ENCODE data around the gene FMNL2. TPM values are rescaled to one million over a fixed set of nuclear protein-coding genes. Genes with fewer than 3 reads are reported as not detected.
A peak's percentile ranks its signal among the peaks of the same experiment; 100 is the strongest.

The FMNL2 gene
- total RNA-seq, 4 donors from 2014 or later: 6.7 to 17.2 (median 11.5) TPM

- H3K27me3 ChIP-seq: no peaks in the 10 kb centered on the region
- intact Hi-C loops (cut with DNase I; ENCODE audit: low total_unique reads) (no loop called here), in situ Hi-C loops (cut with MboI; ENCODE audit: low sequenced_read_pairs in 4 of 4) (no loop called here)
Observed at GRCh38 chr2:152693033-152693432, 358.1 kb downstream of the FMNL2 start.

GRCh38 chr2:152694161-152694661 lies 359.2 kb downstream of the FMNL2 start:
- H3K4me3 ChIP-seq: peak overlapping the region; percentile 2 to 33 (median 19)
- no peaks in the 10 kb centered on the region for H3K27me3 ChIP-seq
- intact Hi-C loops (cut with DNase I; ENCODE audit: low total_unique reads): no loop called here
- in situ Hi-C loops (cut with MboI; ENCODE audit: low sequenced_read_pairs in 4 of 4): no loop called here
- TF ChIP-seq POLR2A (IDR thresholded peaks at IDR 0.05): no peak
- H3K4me1 ChIP-seq: peaks cover 0 to 3% of the 10 kb centered on the region in 2 donors
- peak overlapping the region; percentile 15 to 22 (median 19) for H3K27ac ChIP-seq
- no peaks in the 10 kb centered on the region for H3K9me3 ChIP-seq
- ATAC-seq: peak in 1 of 2 donors; percentile 30
- H3K36me3 ChIP-seq: peaks cover 0 to 22% of the 10 kb centered on the region in 2 donors
- no peak for DNase-seq

More at GRCh38 chr2:152693033-152693432, 358.1 kb downstream of the FMNL2 start:
- Histone ChIP-seq H3K4me3 (no peak overlapping the region), H3K9me3 (no peaks in the 10 kb centered on the region), H3K36me3 (peaks cover 0 to 22% of the 10 kb centered on the region in 2 donors), H3K4me1 (peaks cover 0 to 3% of the 10 kb centered on the region in 2 donors), H3K27ac (no peak overlapping the region)
- DNase-seq: no peak
- TF ChIP-seq, protein P1, sequence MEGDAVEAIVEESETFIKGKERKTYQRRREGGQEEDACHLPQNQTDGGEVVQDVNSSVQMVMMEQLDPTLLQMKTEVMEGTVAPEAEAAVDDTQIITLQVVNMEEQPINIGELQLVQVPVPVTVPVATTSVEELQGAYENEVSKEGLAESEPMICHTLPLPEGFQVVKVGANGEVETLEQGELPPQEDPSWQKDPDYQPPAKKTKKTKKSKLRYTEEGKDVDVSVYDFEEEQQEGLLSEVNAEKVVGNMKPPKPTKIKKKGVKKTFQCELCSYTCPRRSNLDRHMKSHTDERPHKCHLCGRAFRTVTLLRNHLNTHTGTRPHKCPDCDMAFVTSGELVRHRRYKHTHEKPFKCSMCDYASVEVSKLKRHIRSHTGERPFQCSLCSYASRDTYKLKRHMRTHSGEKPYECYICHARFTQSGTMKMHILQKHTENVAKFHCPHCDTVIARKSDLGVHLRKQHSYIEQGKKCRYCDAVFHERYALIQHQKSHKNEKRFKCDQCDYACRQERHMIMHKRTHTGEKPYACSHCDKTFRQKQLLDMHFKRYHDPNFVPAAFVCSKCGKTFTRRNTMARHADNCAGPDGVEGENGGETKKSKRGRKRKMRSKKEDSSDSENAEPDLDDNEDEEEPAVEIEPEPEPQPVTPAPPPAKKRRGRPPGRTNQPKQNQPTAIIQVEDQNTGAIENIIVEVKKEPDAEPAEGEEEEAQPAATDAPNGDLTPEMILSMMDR (IDR thresholded peaks at IDR 0.05 in 4 of 5, conservative IDR thresholded peaks at IDR 0.05 in 1 of 5): no peak
- no peak for TF ChIP-seq POLR2A (IDR thresholded peaks at IDR 0.05)
- no peak for ATAC-seq

DNA sequence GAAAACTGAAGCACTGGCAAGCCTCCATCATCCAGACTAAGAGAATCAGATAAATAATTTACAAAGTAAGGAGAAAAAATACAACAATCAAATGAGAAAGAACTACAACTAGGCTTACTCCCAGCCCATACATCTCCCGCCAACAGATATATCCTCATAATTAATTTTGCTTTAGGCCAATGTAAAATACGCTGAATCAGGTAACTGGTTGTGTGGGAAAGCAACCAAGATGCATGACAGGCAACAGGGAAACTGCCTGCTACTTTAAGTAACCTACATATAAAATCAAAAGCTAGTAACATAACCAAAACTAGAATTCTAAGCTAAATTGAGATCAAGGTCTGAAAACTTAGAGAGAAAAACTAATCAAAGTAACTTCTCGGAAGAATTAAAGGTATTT lies 360.8 kb downstream of the FMNL2 start:
- H3K9me3 ChIP-seq: no peaks in the 10 kb centered on the region
- no peak for ATAC-seq
- H3K36me3 ChIP-seq: peaks cover 0 to 22% of the 10 kb centered on the region in 2 donors
- intact Hi-C loops (cut with DNase I; ENCODE audit: low total_unique reads) (no loop called here), in situ Hi-C loops (cut with MboI; ENCODE audit: low sequenced_read_pairs in 4 of 4) (no loop called here)
- TF ChIP-seq, protein P1 (IDR thresholded peaks at IDR 0.05 in 4 of 5, conservative IDR thresholded peaks at IDR 0.05 in 1 of 5): no peak
- TF ChIP-seq POLR2A (IDR thresholded peaks at IDR 0.05): no peak
- H3K27ac ChIP-seq: no peak overlapping the region
- H3K27me3 ChIP-seq: no peaks in the 10 kb centered on the region
- peaks cover 0 to 3% of the 10 kb centered on the region in 2 donors for H3K4me1 ChIP-seq
- no peak for DNase-seq
- H3K4me3 ChIP-seq: no peak overlapping the region

GRCh38 chr2:152696476-152696875 lies 361.5 kb downstream of the FMNL2 start:
- H3K27ac ChIP-seq: no peak overlapping the region
- peaks cover 0 to 25% of the 10 kb centered on the region in 2 donors for H3K36me3 ChIP-seq
- no peaks in the 10 kb centered on the region for H3K9me3 ChIP-seq
- TF ChIP-seq, protein P1 (IDR thresholded peaks at IDR 0.05 in 4 of 5, conservative IDR thresholded peaks at IDR 0.05 in 1 of 5): no peak
- TF ChIP-seq POLR2A (IDR thresholded peaks at IDR 0.05): no peak
- no peak for DNase-seq
- no peaks in the 10 kb centered on the region for H3K27me3 ChIP-seq
- intact Hi-C loops (cut with DNase I; ENCODE audit: low total_unique reads) (no loop called here), in situ Hi-C loops (cut with MboI; ENCODE audit: low sequenced_read_pairs in 4 of 4) (no loop called here)
- no peak for ATAC-seq
- H3K4me3 ChIP-seq: no peak overlapping the region
- peaks cover 0 to 3% of the 10 kb centered on the region in 2 donors for H3K4me1 ChIP-seq

Other genes starting within 250 kb of the FMNL2 start
- under 1 TPM; 0.04 to 0.56 (median 0.36) TPM for gene CACNB4, start 236.1 kb upstream of the FMNL2 start, total RNA-seq
- gene STAM2, start 159.4 kb upstream of the FMNL2 start, total RNA-seq: 10 to 100 TPM; 16.7 to 31.8 (median 20.3) TPM

Measured in gastrocnemius medialis (tissue), 4 donors.